Fibroblast of mammary gland (primary cell): ENCODE results near the gene HSCB.

Experiments
- DNase-seq: peaks from one replicate; pipeline ENCODE4 v3.0.0-alpha.2; 2010; ENCODE audit warnings: low read depth
- H3K4me3 ChIP-seq: 2 replicates; pipeline ENCODE4 v1.5.1; 2011; ENCODE audit warnings: low read depth, mild to moderate bottlenecking, low read length, moderate library complexity; ENCODE audit not compliant: control insufficient read depth
- CTCF ChIP-seq: conservative IDR thresholded peaks from 2 replicates; pipeline ENCODE4 v1.5.1; 2011; ENCODE audit warnings: low read depth, low read length, inconsistent platforms; ENCODE audit not compliant: control insufficient read depth, insufficient read depth

Gene HSCB

GRCh38 chr22:28710576-28711191 is 31.2 kb upstream of the HSCB start:
- TF ChIP-seq CTCF = no peak
- peak; percentile 85 for DNase-seq
- H3K4me3 ChIP-seq = no peak overlapping the region

GRCh38 chr22:28711341-28711740 is 30.5 kb upstream of the HSCB start:
- no peak for DNase-seq
- peak overlapping the region; percentile 13 for H3K4me3 ChIP-seq
- no peak for TF ChIP-seq CTCF

DNA sequence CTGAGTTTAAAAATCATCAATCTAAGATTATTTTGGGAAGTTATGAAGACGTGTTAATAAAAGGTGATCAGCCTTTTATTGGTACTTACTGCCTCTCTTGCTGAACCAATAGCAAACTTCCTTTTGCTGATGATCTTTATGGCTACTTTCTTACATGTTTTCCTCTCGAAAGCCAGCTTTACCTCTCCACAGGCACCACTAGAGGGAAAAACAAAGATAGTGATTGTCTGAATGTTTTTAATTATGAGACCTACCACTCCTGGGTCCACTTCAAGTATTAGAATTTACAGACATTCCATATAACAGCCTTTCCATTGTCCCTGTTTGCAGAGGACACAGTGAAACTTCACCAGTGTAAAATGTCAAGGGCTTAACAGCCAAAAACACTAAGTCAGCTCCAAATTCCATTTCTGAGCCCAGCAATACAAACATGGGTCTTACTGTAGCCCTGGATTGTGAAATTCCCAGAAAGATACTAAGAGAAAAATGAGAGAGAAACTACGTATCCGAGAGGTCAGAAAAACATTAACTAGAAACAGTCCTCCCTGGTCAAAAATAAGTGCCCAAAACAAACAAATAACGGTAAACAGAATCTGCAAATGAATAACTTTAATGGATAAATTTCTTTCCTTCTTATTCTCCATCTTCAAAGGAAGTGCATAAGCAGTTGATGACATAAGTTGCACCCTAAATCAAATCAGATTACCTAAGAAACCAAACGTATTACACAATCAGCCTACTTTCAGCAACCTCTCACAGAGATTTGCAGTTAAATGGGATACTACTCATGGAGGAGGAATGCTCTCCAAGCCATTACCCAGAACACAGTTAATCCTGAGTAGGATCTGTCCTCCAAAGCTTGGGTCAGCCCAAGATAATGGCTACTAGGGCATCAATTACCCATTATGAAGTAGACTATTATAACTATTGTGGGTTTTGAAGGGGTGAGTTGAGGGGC is 29.7 kb upstream of the HSCB start:
- H3K4me3 ChIP-seq = peak overlapping the region; percentile 13
- TF ChIP-seq CTCF = peak; percentile 41
- peak; percentile 98 for DNase-seq

GRCh38 chr22:28714043-28714628 is 27.7 kb upstream of the HSCB start:
- H3K4me3 ChIP-seq = no peak overlapping the region
- no peak for TF ChIP-seq CTCF
- DNase-seq = peak; percentile 36

DNA sequence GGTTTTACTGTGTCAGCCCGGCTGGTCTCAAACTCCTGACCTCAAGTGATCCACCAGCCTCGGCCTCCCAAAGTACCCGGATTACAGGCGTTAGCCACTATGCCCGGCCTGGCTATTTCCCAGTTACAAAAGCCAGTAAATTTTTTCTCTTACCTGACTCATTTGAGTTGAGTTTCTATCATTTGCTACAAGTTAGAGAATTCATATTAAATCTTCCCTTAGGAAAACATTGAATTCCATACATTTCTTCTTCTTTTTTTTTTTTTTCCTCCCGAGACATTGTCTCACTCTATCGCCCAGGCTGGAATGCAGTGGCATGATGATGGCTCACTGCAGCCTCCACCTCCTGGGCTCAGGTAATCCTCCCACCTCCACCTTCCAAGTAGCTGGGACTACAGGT is 26.2 kb upstream of the HSCB start:
- no peak for TF ChIP-seq CTCF
- no peak overlapping the region for H3K4me3 ChIP-seq
- DNase-seq = no peak

DNA sequence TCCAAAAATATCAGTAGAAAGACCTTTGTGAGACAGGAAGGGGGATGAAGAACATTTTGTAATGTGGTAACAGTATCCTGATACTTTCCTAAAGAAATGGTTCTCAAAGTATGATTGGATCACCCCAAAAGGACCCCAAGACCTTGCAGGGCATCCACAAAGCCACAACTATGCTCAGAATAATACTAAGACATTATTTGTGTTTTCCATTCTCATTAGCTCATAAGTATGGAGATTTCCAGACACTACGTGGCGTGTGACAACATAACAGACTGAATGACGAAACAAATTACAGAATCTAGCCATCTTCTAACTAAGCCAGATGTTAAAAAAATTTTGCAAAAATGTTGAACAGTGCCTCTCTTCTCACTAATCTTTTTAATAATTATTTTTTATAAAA is 25.2 kb upstream of the HSCB start:
- TF ChIP-seq CTCF = no peak
- DNase-seq = peak; percentile 16
- H3K4me3 ChIP-seq = no peak overlapping the region
